GM19467 (cell line): Measurements from ENCODE around the gene ZMYM1.
"Not testable (repeated sequence)": the region's sequence is repeated elsewhere in the genome, so short reads cannot be mapped to it uniquely, and the experiment has no call there.

Experiments
- ATAC-seq: cut with Tn5 transposase; IDR thresholded peaks from one replicate; pipeline ENCODE4 v1.9.1; 2021; ENCODE audit warnings: mild to moderate bottlenecking, moderate library complexity; ENCODE audit not compliant: unreplicated experiment

ZMYM1 gene

GRCh38 chr1:35073265-35073811, 5.8 kb upstream of the ZMYM1 start:
- ATAC-seq = no peak

- not testable (repeated sequence) for ATAC-seq
Measured at GRCh38 chr1:35076426-35076825, 2.8 kb upstream of the ZMYM1 start.

- no peak for ATAC-seq
Measured at GRCh38 chr1:35080171-35080854, 1.1 kb downstream of the ZMYM1 start.

- ATAC-seq = no peak
Measured at GRCh38 chr1:35085421-35085820, 6.2 kb downstream of the ZMYM1 start.

- ATAC-seq = no peak
Measured at GRCh38 chr1:35097224-35097623, 18.0 kb downstream of the ZMYM1 start.

DNA sequence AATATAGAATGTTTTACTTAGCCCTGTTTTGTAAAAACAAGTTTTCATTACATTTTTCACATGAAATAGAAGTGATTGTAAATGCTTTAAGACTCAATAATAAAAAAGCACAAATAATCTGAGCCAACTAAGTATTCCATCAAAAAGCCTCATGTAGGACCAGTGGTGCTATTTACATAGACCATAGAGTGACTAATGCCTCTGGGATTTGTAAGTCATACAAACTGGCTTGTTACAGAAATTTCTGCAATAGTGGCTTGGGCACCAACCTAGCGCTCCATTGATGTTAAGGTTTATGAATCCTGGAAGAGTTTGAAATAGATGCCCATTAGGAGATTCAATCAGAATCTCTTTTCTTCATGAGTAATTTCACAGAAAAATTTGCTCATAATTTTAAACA, 31.9 kb downstream of the ZMYM1 start:
- ATAC-seq = no peak

DNA sequence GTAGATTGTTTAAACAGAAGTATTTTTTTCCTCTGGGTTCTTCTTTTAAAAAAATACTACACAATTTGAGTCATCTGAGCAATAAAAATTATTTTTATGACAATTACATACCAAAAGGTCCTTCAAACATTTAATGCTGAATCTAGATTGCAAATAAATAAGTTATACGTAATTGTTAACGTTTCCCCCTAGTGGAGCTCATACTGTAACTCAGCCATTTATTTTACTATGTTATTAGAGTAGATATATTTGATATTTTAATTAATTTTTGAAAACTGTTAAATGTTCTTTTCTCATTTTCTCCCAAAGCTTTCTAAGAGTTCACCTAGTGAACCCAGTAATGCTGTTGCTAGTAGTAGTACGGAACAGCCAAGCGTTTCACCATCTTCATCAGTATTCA, 33.5 kb downstream of the ZMYM1 start:
- no peak for ATAC-seq

DNA sequence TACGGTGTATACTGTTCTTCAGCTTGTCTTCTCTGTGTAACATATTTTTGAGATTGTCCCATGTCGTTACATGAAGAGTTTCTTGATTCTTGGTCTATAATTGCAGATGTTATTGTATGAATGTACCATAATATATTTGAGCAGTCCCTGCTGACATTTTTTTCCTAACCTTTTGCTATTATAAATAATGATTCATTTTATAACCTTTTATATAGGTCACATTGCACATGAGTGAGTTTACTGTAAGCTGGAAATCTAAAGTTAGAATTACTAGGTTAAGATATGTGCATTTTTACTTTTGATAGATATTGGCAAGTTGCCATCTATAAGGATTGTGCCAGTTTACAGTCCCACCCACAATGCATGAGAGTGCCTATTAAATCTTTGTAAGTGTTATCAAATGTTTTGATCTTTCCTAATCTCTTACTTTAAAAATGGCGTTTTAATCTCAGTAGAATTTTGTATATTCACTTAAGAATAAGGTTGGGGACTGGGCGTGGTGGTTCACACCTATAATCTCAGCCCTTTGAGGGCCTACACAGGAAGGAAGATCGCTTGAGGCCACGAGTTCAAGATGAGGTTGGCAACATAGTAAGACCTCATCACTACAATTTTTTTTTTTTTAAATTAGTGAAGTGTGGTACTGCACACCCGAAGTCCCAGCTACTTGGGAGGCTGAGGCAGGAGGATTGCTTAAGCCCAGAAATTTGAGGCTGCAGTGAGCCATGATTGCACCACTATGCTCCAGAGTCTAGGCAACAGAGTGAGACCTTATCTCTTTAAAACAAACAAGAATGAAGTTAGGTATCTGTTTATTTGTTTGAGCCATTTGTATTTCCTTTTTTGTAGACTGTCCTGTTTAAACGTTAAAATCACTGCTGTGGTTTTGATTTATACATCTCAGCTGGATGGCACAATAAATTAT, 36.5 kb downstream of the ZMYM1 start:
- no peak for ATAC-seq

DNA sequence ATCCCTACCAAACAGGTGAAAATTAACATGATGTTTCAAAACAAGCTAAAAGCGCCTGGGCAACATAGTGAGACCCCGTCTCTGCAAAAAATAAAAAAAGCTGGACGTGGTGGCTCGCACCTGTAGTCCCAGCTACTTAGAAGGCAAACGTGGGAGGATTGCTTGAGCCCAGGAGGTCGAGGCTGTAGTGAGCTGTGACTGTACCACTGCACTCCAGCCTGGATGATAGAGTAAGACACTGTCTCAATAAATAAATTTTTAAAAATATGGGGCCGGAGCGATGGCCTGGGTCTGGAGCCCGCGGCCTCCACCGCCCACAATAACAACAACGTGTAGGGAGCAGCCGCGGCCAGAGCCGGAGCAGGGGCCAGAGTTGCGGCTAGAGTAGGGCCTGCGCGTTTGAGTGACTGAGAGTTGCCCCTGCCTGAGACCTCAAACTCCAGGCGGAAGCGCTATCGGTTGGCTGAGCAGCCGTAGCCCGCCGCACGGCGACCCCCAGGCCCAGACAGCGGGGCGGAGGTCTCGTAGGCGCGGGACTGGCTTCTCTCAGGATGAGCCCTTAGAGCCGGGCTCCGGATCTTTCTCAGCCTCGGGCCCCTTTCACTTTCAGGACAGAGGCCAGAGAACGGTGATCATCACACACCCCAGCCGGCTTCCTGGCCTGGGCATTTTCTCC, 41.4 kb downstream of the ZMYM1 start:
- ATAC-seq = no peak

DNA sequence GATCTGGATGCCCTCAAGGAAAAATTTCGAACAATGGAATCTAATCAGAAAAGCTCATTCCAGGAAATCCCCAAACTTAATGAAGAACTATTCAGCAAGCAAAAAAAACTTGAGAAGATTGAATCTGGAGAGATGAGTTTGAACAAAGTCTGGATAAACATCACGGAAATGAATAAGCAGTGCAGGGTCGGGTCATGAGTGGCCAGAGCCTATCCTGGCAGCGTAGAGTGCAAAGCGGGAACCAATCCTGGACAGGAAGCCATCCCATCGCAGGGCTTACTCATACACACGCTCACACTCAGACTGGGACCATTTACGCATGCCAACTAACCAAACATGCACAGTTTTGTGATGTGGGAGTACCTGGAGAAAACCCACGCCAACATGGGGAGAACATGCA, 43.1 kb downstream of the ZMYM1 start:
- no peak for ATAC-seq

GRCh38 chr1:35126546-35126945, 47.4 kb downstream of the ZMYM1 start:
- ATAC-seq = no peak

DNA sequence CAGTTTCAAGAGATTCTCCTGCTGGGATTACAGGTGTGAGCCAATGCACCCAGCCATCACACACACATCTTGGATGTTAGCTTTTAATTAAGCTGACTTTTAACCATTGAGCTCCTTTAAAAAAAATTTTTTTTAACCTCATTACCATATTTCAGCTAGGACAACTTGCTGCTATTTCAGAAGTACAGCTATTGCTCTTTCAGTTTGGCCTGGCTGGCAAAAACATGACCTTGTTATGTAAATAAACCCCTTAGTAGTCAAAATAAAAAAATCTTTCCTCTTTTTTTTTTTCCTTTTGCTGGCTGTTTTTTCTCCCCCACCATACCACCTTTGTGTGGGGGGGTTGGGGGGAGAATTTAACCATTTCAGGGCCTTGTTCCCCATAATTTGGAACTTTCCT, 49.9 kb downstream of the ZMYM1 start:
- ATAC-seq = no peak

- no peak for ATAC-seq
Measured at GRCh38 chr1:35136780-35137179, 57.6 kb downstream of the ZMYM1 start.

DNA sequence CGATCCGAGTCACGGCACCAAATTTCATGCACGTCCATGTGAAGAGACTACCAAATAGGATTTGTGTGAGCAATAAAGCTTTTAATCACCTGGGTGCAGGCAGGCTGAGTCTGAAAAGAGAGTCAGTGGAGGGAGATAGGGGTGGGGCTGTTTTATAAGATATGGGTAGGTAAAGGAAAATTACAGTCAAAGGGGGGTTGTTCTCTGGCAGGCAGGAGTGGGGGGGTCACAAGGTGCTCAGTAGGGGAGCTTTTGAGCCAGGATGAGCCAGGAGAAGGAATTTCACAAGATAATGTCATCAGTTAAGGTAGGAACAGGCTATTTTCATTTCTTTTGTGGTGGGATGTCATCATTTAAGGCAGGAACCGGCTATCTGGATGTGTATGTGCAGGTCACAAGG, 58.4 kb downstream of the ZMYM1 start:
- ATAC-seq = not testable (repeated sequence)

DNA sequence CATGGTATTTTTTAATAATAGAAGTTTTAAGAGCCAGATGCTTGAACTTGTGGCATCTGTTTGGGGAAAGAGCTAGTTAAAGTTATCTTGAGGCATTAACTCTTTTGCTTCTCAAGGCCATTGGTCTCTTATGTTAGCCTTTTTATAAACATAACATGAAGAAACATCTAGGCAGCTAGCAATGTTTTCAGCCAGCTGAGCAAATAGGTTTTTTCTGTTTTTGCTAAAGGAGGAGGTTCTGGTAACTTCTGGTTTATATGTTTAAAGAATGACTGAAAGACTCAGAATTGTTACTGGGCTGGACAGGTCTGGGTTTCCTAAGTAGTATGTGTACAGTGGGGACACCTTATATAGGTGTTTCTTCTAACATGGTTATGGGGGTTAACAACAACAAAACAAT, 63.1 kb downstream of the ZMYM1 start:
- not testable (repeated sequence) for ATAC-seq

GRCh38 chr1:35142728-35143127, 63.5 kb downstream of the ZMYM1 start:
- ATAC-seq = not testable (repeated sequence)

- ATAC-seq = no peak
Measured at GRCh38 chr1:35143737-35144508, 64.7 kb downstream of the ZMYM1 start.

GRCh38 chr1:35145892-35146549, 66.8 kb downstream of the ZMYM1 start:
- ATAC-seq = not testable (repeated sequence)

- no peak for ATAC-seq
Measured at GRCh38 chr1:35151220-35151619, 72.0 kb downstream of the ZMYM1 start.

GRCh38 chr1:35164893-35165292, 85.7 kb downstream of the ZMYM1 start:
- no peak for ATAC-seq
